ENCODE data around the gene SH3RF2. TPM values are rescaled to one million over a fixed set of nuclear protein-coding genes. Genes with fewer than 3 reads are reported as not detected.

The SH3RF2 gene
- total and polyA plus RNA-seq, 4 donors = 1.0 to 10.5 (median 4.9) TPM

GRCh38 chr5:145912019-145912418 lies 24.4 kb upstream of the SH3RF2 start:
- DNase-seq (ENCODE audit: low spot score) = no peak
- H3K9ac ChIP-seq (ENCODE audit: low read depth in 1 of 2, low read length in 2 of 2) = no peak overlapping the region
- H3K27me3 ChIP-seq (ENCODE audit: control insufficient read depth in 4 of 4, insufficient read depth in 4 of 4, low read length in 3 of 4) = no peaks in the 10 kb centered on the region
- H3K36me3 ChIP-seq (ENCODE audit: control insufficient read depth in 4 of 4, insufficient read depth in 3 of 4, low read depth in 1 of 4, low read length in 3 of 4) = no peaks in the 10 kb centered on the region
- H3K4me3 ChIP-seq (ENCODE audit: low read depth in 1 of 3, low read length in 3 of 3) = no peak overlapping the region
- no peaks in the 10 kb centered on the region for H3K9me3 ChIP-seq (ENCODE audit: control insufficient read depth in 4 of 4, low read length in 3 of 4)
- H3K27ac ChIP-seq (ENCODE audit: low read depth in 1 of 2, low read length in 2 of 2) = no peak overlapping the region
- H3K4me1 ChIP-seq (ENCODE audit: control insufficient read depth in 4 of 4, insufficient read depth in 4 of 4, low read length in 3 of 4) = peaks cover 0 to 9% (median 4%) of the 10 kb centered on the region in 4 donors
- WGBS = 61% methylated on average over 3 of the region's 3 CpGs
- TF ChIP-seq HNF4G (IDR thresholded peaks at IDR 0.05) = peak; percentile 68
- no peak for TF ChIP-seq FOXA1 (IDR thresholded peaks at IDR 0.05)
- no peak for TF ChIP-seq CTCF (IDR thresholded peaks at IDR 0.05; ENCODE audit: low read depth, low read length, missing input control)
- no peak for TF ChIP-seq REST (IDR thresholded peaks at IDR 0.05)
- TF ChIP-seq EGR1 (IDR thresholded peaks at IDR 0.05; ENCODE audit: low read depth in 2 of 2) = no peak
- TF ChIP-seq FOXA2 (IDR thresholded peaks at IDR 0.05) = no peak
- no peak for TF ChIP-seq ATF3 (IDR thresholded peaks at IDR 0.05)
- TF ChIP-seq GABPA (IDR thresholded peaks at IDR 0.05 in 1 of 2, conservative IDR thresholded peaks at IDR 0.05 in 1 of 2) = no peak
- no peak for TF ChIP-seq MAX (IDR thresholded peaks at IDR 0.05)
- no peak for TF ChIP-seq YY1 (IDR thresholded peaks at IDR 0.05)
- TF ChIP-seq ZBTB33 (IDR thresholded peaks at IDR 0.05) = no peak
- TF ChIP-seq RAD21 (IDR thresholded peaks at IDR 0.05) = peak in 1 of 2 donors; percentile 42
- TF ChIP-seq TAF1 (conservative IDR thresholded peaks at IDR 0.05) = no peak
- TF ChIP-seq SP1 (IDR thresholded peaks at IDR 0.05) = peak; percentile 51
- peak; percentile 75 to 88 for TF ChIP-seq HNF4A (conservative IDR thresholded peaks at IDR 0.05)
- TF ChIP-seq JUND (IDR thresholded peaks at IDR 0.05) = no peak
- peak in 1 of 2 donors; percentile 35 for TF ChIP-seq RXRA (IDR thresholded peaks at IDR 0.05)
- TF ChIP-seq NR2F2 (IDR thresholded peaks at IDR 0.05) = no peak

All from liver (tissue), 9 donors.